PC-9 (cell line): ENCODE results near the gene TSPAN18. TPM values are rescaled to one million over a fixed set of nuclear protein-coding genes. Genes with fewer than 3 reads are reported as not detected.

Experiments
- BruUV-seq: library from RNA; stranded (reverse); fragments of 400-500 nt; replicated peaks from 2 replicates; lab custom pipeline; 2021; lab: Mats Ljungman, UMichigan
- CTCF ChIA-PET: fragments of 300-600 bp; sonication (Branson Sonifier 250); formaldehyde crosslinking; loops from one replicate; lab custom pipeline; 2022; ENCODE audit warnings: antibody characterized with exemption; lab: Charles Lee
- POLR2A ChIA-PET: fragments of 300-600 bp; sonication (Branson Sonifier 250); formaldehyde crosslinking; loops from one replicate; lab custom pipeline; 2022; ENCODE audit warnings: antibody characterized with exemption; ENCODE audit not compliant: unreplicated experiment; lab: Charles Lee
- DNase-seq, 2 experiments: peaks; one replicate each; pipeline versions ENCODE4 v3.0.0 to v3.0.0-alpha.2; 2015 to 2022; ENCODE audit warnings: mixed read lengths in 1 of 2
- H2AFZ ChIP-seq: fragments of 200-600 bp; sonication (generic); 2 replicates; pipeline ENCODE4 v1.8.1; 2017; ENCODE audit warnings: antibody characterized with exemption
- H3F3A ChIP-seq: fragments of 200-600 bp; sonication (generic); 2 replicates; pipeline ENCODE4 v1.8.1; 2017; ENCODE audit warnings: antibody characterized with exemption, mild to moderate bottlenecking, low read depth; ENCODE audit not compliant: insufficient read depth
- H3K27ac ChIP-seq: fragments of 200-600 bp; sonication (generic); 2 replicates; pipeline ENCODE4 v1.6.1; 2016; ENCODE audit warnings: mixed run types
- H3K27me3 ChIP-seq: fragments of 200-600 bp; sonication (generic); 2 replicates; pipeline ENCODE4 v1.6.1; 2016; ENCODE audit warnings: low read depth, mixed run types; ENCODE audit not compliant: insufficient read depth
- H3K36me3 ChIP-seq: fragments of 200-600 bp; sonication (generic); 2 replicates; pipeline ENCODE4 v1.6.1; 2016; ENCODE audit warnings: low read depth, mixed run types
- H3K4me1 ChIP-seq: fragments of 200-600 bp; sonication (generic); replicated peaks from 2 replicates; pipeline ENCODE4 v1.6.1; 2016; ENCODE audit warnings: mixed run types; ENCODE audit not compliant: insufficient read depth
- H3K4me2 ChIP-seq: fragments of 200-600 bp; sonication (generic); 2 replicates; pipeline ENCODE4 v1.6.1; 2017; ENCODE audit warnings: mixed run types
- H3K4me3 ChIP-seq: fragments of 200-600 bp; sonication (generic); 2 replicates; pipeline ENCODE4 v1.6.1; 2016; ENCODE audit warnings: mixed run types
- H3K79me2 ChIP-seq: fragments of 200-600 bp; sonication (generic); 2 replicates; pipeline ENCODE4 v1.6.1; 2017; ENCODE audit warnings: low read depth, mixed run types
- H3K9me2 ChIP-seq: fragments of 200-600 bp; sonication (generic); 2 replicates; pipeline ENCODE4 v1.8.1; 2017; ENCODE audit warnings: mild to moderate bottlenecking; ENCODE audit not compliant: insufficient read depth
- H3K9me3 ChIP-seq: fragments of 200-600 bp; sonication (generic); 2 replicates; pipeline ENCODE4 v1.8.1; 2016; ENCODE audit warnings: low read depth; ENCODE audit not compliant: insufficient read depth
- H4K20me1 ChIP-seq: fragments of 200-600 bp; sonication (generic); 2 replicates; pipeline ENCODE4 v1.8.1; 2017; ENCODE audit not compliant: insufficient read depth
- EZH2 ChIP-seq: fragments of 200-600 bp; sonication (generic); IDR thresholded peaks from 2 replicates; pipeline ENCODE4 v1.8.0; 2017; ENCODE audit warnings: antibody characterized with exemption, low read depth
- intact Hi-C: fragments of 100-400 bp; cut with micrococcal nuclease; formaldehyde crosslinking; loops from one replicate; pipeline ENCODE4 v1.10.0; 2022; ENCODE audit not compliant: unreplicated experiment
- total RNA-seq: library from RNA; stranded (reverse); gene quantifications from 2 replicates; pipeline ENCODE4 v1.2.3, GENCODE V29; 2021
- TF ChIP-seq, protein P1 (sequence below): fragments of 200-600 bp; sonication (generic); conservative IDR thresholded peaks from 2 replicates; pipeline ENCODE4 v1.6.1; 2017; ENCODE audit warnings: mixed run types, antibody characterized with exemption, mild to moderate bottlenecking, moderate library complexity

Gene TSPAN18
- total RNA-seq, 1 experiment from 2014 or later = not detected

DNA sequence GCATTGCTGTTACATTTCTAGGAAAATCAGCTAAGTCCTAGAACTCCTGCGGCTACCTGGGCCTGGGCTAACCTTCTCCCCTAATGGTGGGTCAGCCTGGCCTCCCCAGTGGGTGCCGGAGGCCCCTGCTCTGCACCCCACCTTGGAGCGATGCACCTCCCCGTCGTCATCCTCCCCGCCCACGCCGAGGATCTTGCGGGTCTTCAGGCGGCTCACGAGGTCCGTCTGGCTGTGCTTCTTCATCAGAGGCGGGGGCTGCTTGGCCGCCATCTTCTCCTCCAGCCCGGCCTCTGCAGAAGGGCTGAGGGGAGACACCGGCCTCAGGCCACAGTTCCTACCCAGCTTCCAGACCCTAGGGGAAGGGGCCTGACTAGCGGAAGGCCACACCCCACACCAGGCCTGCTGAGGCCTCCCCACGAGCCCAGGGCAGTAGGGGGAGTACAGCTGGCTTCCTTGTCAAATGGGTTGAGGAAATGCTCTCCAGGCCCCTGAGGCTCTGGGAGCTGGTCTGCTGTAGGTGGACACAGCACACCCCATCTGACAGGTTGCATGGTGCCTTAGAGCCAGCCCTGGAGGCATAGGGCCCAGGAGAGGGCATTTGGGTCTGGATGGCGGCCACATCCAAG is 211.4 kb downstream of the TSPAN18 start:
- TF ChIP-seq, protein P1, sequence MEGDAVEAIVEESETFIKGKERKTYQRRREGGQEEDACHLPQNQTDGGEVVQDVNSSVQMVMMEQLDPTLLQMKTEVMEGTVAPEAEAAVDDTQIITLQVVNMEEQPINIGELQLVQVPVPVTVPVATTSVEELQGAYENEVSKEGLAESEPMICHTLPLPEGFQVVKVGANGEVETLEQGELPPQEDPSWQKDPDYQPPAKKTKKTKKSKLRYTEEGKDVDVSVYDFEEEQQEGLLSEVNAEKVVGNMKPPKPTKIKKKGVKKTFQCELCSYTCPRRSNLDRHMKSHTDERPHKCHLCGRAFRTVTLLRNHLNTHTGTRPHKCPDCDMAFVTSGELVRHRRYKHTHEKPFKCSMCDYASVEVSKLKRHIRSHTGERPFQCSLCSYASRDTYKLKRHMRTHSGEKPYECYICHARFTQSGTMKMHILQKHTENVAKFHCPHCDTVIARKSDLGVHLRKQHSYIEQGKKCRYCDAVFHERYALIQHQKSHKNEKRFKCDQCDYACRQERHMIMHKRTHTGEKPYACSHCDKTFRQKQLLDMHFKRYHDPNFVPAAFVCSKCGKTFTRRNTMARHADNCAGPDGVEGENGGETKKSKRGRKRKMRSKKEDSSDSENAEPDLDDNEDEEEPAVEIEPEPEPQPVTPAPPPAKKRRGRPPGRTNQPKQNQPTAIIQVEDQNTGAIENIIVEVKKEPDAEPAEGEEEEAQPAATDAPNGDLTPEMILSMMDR = no peak
- no peak for TF ChIP-seq EZH2
- Histone ChIP-seq H3K27me3 (0 out of 2 replicates have a peak, but pooled peaks cover 2% of the 10 kb centered on the region), H3F3A (no peaks in the 10 kb centered on the region), H3K9me2 (no peaks in the 10 kb centered on the region), H3K79me2 (no peaks in the 10 kb centered on the region), H2AFZ (no peak overlapping the region), H3K4me2 (no peak overlapping the region), H3K4me1 (no peaks in the 10 kb centered on the region), H4K20me1 (no peaks in the 10 kb centered on the region), H3K9me3 (no peaks in the 10 kb centered on the region), H3K4me3 (no peak overlapping the region), H3K27ac (no peak overlapping the region), H3K36me3 (no peaks in the 10 kb centered on the region)
- BruUV-seq = no TSS peak
- ChIA-PET CTCF (interaction anchor here (2.1 kb wide), 1 partner anchor 166 kb away, joined by 27 read pairs; no protein-coding TSS in a partner anchor), POLR2A (no interaction called here)
- intact Hi-C loops = no loop called here
- DNase-seq = no peak

DNA sequence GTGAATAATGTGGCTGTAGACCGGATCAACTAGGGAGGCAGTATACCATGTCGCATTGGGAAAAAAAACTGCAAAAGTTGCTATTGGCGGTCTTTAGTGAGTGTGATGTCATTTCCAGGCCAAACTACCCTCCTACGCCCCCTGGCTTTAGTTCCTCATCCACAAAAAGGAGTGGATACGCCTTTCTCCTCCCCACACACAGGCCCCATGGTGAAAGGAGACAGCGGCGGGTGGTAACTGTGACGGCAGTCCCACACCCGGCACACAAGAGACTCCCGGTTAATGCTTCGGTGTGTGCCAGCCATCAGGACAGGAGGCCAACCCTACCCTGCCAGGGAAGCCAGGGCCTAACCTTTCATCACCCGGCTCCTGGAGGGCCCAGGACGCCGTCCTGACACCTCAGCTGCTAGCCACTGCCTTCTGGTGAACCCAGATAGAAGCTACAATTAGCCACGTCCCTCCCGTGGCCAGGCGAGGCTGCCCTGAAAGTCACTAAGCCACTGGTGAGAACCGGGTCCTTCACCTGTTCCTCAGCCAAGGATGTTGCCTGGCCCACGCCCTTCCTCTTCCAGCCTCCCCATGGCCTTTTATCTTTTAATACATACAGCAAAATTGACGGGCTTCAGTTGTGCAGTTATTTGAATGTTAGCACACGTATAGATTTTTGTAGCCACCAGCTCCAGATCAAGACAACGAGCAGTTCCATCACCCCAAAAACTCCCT is 213.1 kb downstream of the TSPAN18 start:
- Histone ChIP-seq H2AFZ (no peak overlapping the region), H3K27me3 (no peaks in the 10 kb centered on the region), H3K4me3 (no peak overlapping the region), H3F3A (no peaks in the 10 kb centered on the region), H3K79me2 (no peaks in the 10 kb centered on the region), H3K27ac (no peak overlapping the region), H3K9me3 (no peaks in the 10 kb centered on the region), H3K4me2 (no peak overlapping the region), H4K20me1 (no peaks in the 10 kb centered on the region), H3K4me1 (no peaks in the 10 kb centered on the region), H3K36me3 (no peaks in the 10 kb centered on the region), H3K9me2 (no peaks in the 10 kb centered on the region)
- ChIA-PET CTCF (interaction anchor here (0.6 kb wide), 1 partner anchor 42 kb away, joined by 3 read pairs; no protein-coding TSS in a partner anchor), POLR2A (no interaction called here)
- TF ChIP-seq, protein P1 = 0 out of 2 replicates have a peak, but pooled peaks have one; percentile 15
- no peak for TF ChIP-seq EZH2
- intact Hi-C loops = no loop called here
- no peak for DNase-seq
- BruUV-seq = no TSS peak

DNA sequence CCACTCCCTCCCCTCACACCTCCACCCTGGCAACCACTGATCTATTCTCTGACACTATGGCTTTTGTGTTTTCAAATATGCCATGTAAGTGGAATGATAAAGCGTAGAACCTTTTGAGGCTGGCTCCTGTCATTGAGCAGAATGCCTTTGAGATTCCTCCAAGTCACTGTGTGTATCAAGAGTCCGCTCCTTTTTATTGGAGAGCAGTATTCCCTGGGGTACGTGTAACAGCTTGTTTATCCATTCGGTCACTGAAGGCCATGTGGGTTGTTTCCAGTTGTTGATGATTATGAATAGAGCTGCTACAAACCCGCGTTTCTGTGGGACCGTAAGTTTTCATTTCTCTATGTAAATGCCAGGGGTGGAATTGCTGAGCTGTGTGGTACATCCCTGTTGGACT is 213.6 kb downstream of the TSPAN18 start:
- CTCF ChIA-PET = no interaction called here
- H3K4me1 ChIP-seq = no peaks in the 10 kb centered on the region
- no peaks in the 10 kb centered on the region for H3F3A ChIP-seq
- POLR2A ChIA-PET = no interaction called here
- H4K20me1 ChIP-seq = no peaks in the 10 kb centered on the region
- DNase-seq = no peak
- no peaks in the 10 kb centered on the region for H3K9me3 ChIP-seq
- no peak overlapping the region for H3K4me2 ChIP-seq
- no TSS peak for BruUV-seq
- H3K27me3 ChIP-seq = no peaks in the 10 kb centered on the region
- intact Hi-C loops = no loop called here
- H3K4me3 ChIP-seq = no peak overlapping the region
- no peaks in the 10 kb centered on the region for H3K9me2 ChIP-seq
- H3K79me2 ChIP-seq = no peaks in the 10 kb centered on the region
- H3K27ac ChIP-seq = no peak overlapping the region
- no peaks in the 10 kb centered on the region for H3K36me3 ChIP-seq
- TF ChIP-seq, protein P1 = no peak
- no peak overlapping the region for H2AFZ ChIP-seq
